ENCODE data around the gene PHC3.

Gene PHC3

GRCh38 chr3:170063691-170064090 lies 117.8 kb downstream of the PHC3 start:
- DNase-seq: no peak
- TF ChIP-seq POLR2A (IDR thresholded peaks at IDR 0.05; ENCODE audit: low read length) (no peak), GATA1 (IDR thresholded peaks at IDR 0.05; ENCODE audit: low read depth, low read length) (no peak)

DNA sequence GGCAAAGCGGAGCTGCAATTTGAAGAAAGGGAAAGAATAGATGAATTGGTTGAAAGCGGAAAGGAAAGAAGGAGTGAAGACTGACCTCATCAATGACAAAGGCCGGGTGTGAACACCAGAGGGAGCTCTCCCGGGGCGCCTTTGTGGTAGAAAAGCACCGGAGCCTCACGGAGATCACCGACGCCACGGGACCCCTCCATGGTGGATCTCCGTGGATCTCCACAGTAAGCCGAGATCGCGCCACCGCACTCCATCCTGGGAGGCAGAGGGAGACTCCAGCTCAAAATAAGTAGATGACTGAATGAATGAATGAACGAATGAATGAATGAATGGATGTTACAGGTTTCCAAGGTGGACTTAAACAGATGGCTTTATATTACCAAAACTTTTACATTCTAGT lies 118.8 kb downstream of the PHC3 start:
- no peak for TF ChIP-seq GATA1 (IDR thresholded peaks at IDR 0.05; ENCODE audit: low read depth, low read length)
- TF ChIP-seq POLR2A (IDR thresholded peaks at IDR 0.05; ENCODE audit: low read length): no peak

DNA sequence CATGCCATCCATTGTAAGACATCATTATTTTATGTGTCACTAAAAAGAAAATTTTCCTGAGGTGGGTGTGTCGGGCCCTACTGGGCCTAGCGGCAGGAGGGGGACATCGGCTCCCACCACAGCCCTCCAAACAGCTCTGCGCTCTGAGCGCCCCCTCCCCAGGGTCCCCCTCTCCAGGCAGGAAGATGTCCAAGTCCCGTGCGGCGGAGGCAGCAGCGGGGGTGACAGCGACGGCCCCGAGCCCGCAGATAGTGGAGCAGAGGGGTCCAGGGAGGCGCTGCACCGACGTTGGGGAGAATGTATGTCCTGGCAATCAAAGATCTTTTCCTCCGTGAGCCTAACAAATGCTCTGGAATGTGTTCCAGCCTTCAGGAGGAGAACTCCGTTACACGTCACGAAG lies 119.5 kb downstream of the PHC3 start:
- DNase-seq: no peak

More for the DNA sequence above, 118.8 kb downstream of the PHC3 start:
- no peak for DNase-seq

DNA sequence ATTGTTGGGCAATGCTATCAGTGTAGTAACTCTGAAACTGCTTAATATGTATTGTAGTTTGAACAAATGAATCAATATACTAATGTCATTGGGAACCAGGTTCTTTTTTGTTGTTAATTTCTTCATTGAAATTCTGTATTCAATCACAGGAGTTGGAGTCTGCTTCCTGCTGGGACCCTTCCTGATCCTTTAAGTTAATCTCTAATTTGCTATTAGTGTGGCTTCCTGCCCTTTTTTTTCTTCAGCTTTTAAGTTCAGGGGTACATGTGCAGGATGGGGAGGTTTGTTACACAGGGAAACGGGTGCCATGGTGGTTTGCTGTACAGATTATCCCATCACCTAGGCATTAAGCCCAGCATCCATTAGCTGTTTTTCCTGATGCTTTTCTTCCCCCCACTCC lies 122.1 kb downstream of the PHC3 start:
- no peak for DNase-seq
- no peak for TF ChIP-seq GATA1 (IDR thresholded peaks at IDR 0.05; ENCODE audit: low read depth, low read length)
- TF ChIP-seq POLR2A (IDR thresholded peaks at IDR 0.05; ENCODE audit: low read length): no peak

More for the DNA sequence above, 119.5 kb downstream of the PHC3 start:
- TF ChIP-seq GATA1 (IDR thresholded peaks at IDR 0.05; ENCODE audit: low read depth, low read length) (no peak), POLR2A (IDR thresholded peaks at IDR 0.05; ENCODE audit: low read length) (no peak)

GRCh38 chr3:170058127-170058526 lies 123.4 kb downstream of the PHC3 start:
- TF ChIP-seq GATA1 (IDR thresholded peaks at IDR 0.05; ENCODE audit: low read depth, low read length): no peak
- TF ChIP-seq POLR2A (IDR thresholded peaks at IDR 0.05; ENCODE audit: low read length): no peak
- DNase-seq: no peak

DNA sequence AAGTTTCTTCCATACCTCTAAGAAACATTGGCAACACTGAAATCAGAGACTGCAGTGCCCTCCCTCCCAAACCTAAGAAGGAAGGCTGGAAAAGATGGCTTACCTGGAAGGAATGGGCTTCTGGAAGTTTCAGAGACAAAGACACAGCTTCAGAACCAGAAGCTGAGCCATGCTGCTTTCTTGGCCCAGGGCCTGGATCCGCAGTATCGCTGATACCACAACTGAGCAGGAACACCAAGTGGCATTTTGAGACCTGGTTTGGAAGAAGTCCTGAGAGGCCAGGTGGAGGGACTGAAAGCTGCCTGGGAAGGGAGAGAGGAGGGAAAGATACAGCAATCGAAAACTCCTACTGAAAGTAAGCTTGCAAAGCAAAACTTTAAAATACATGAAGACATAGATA lies 124.0 kb downstream of the PHC3 start:
- DNase-seq: no peak
- no peak for TF ChIP-seq POLR2A (IDR thresholded peaks at IDR 0.05; ENCODE audit: low read length)
- TF ChIP-seq GATA1 (IDR thresholded peaks at IDR 0.05; ENCODE audit: low read depth, low read length): no peak

DNA sequence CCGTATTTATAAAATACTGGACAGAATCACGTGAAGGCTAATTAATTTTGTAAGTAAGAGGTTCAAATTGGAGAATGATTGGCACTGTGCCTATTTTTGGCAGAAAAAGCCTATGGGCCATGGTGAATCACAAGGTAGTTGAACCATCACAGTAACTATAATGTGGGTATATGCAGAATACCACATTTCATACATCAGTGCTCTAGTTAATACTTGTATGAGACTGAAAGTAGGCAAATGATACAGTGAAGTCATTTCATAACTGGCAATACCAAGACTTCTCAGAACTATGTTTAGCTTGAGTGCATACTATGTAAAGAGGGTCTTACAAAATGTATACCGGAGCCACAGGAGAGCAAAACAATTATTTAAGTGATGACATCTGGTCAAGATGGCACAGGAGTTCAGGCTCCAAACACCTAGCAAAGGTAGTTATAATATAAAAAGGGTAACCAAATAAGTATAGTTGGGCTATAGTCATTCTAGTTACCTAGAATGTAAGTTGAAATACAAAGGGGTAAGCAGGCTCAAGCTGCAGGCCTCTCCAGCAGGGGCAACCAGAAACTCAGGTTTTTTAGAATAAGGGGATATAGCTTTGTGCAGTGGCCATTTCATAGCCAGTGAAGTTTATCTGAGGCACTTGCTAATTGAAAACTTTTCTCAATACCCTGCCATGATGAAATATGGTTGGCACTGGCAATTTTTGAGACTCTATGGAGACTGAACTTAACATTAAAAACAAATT lies 124.7 kb downstream of the PHC3 start:
- no peak for DNase-seq
- TF ChIP-seq POLR2A (IDR thresholded peaks at IDR 0.05; ENCODE audit: low read length): no peak
- TF ChIP-seq GATA1 (IDR thresholded peaks at IDR 0.05; ENCODE audit: low read depth, low read length): no peak

DNA sequence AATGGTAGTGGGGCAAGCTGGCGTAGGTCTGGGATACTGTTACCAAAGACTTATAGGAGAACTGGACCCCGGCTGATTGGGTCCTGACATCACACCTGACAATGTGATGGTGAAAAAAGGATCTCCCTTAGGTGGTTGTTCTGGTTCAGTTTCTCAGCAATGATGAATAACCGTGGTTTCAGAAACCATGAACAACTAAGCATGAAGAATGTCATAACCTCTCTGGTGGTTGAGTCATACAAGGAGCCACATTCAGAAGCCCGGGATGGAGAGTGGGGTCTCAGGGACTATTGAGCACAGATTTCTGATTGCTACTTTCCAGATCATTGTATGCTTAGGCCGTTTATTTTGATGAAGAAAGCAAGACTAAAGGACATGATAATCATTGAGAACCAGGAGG lies 126.3 kb downstream of the PHC3 start:
- TF ChIP-seq GATA1 (IDR thresholded peaks at IDR 0.05; ENCODE audit: low read depth, low read length): no peak
- no peak for TF ChIP-seq POLR2A (IDR thresholded peaks at IDR 0.05; ENCODE audit: low read length)
- no peak for DNase-seq

DNA sequence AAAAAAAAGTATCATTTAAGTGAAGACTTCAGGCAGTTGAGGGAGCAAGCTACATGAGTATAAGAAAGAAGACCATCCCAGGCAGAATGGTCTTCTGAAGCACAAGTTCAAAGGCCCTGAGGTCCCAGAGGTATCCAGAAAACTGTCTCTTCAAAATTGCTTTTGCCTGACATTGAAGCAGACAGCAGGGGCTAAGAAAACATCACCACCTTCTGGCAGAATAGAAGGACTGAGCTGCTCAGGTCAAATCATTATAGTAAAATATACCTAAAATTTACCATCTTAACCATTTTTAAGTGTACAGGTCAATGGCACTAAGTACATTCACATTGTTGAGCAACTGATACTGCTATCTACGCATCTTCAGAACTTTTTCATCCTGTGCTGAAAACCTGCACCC lies 127.3 kb downstream of the PHC3 start:
- DNase-seq: peak; percentile 19 to 26

GRCh38 chr3:170052398-170052797 lies 129.1 kb downstream of the PHC3 start:
- TF ChIP-seq POLR2A (IDR thresholded peaks at IDR 0.05; ENCODE audit: low read length): no peak
- no peak for TF ChIP-seq GATA1 (IDR thresholded peaks at IDR 0.05; ENCODE audit: low read depth, low read length)
- no peak for DNase-seq

More for the DNA sequence above, 127.3 kb downstream of the PHC3 start:
- TF ChIP-seq POLR2A (IDR thresholded peaks at IDR 0.05; ENCODE audit: low read length) (no peak), GATA1 (IDR thresholded peaks at IDR 0.05; ENCODE audit: low read depth, low read length) (no peak)

DNA sequence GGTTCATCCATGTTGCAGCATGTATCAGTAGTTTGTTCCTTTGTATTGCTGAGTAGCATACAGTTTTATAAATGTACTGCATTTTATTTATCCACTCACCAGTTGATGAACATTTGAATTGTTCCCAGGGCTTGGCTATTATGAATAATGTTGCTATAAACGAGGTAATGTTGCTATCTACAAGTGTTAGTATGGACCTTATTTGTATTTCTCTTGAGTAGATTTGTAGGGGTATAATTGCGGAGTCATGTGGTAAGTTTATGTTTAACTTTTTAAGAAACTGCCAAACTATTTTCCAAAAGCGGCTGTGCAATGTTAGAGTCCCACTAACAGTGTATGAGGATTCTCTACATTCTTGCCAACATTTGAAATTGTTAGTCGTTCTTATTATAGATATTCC lies 130.8 kb downstream of the PHC3 start:
- no peak for TF ChIP-seq GATA1 (IDR thresholded peaks at IDR 0.05; ENCODE audit: low read depth, low read length)
- no peak for TF ChIP-seq POLR2A (IDR thresholded peaks at IDR 0.05; ENCODE audit: low read length)
- DNase-seq: no peak

DNA sequence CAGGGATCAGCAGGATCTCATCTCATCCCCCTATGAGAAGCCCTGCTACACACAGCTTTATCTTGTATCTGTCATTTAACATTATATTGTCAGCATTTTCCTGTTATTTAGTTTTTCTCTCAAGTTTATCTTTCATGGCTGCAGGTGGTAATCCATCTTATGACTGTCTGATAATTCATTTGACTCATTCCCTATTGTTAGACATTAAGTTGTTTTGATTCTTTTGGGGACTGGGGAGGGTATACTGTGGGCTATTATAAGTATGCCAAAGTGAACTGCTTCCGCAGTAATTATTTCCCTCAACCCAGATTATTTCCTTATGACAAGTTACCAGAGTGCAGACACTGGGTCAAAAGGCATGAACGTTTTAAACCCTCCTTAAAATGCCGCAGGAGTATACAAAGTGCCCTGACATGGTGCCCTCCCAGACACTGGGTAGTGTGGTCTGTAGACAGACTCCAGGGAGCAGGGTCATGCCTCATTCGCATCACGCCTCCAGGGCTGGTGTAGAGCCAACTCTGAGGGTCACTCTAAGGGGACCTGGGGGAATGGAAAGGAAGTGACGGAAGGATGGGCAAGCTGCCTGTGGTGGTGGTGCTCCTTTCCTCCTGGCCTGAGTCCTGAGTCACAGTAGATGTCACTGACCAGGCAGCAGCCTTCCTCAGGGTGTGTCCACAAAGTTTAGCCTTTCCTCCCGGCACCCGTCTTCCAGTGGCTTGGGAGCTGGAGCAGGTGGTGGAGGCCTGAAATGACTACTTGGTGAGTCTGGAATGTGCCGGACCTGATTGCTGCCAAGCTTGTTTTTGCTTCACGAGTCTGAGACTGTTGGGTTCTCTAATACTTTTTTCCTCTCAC lies 132.2 kb downstream of the PHC3 start:
- no peak for DNase-seq
- TF ChIP-seq GATA1 (IDR thresholded peaks at IDR 0.05; ENCODE audit: low read depth, low read length) (no peak), POLR2A (IDR thresholded peaks at IDR 0.05; ENCODE audit: low read length) (no peak)

GRCh38 chr3:170047133-170047404 lies 134.5 kb downstream of the PHC3 start:
- no peak for TF ChIP-seq GATA1 (IDR thresholded peaks at IDR 0.05; ENCODE audit: low read depth, low read length)
- no peak for TF ChIP-seq POLR2A (IDR thresholded peaks at IDR 0.05; ENCODE audit: low read length)
- no peak for DNase-seq

DNA sequence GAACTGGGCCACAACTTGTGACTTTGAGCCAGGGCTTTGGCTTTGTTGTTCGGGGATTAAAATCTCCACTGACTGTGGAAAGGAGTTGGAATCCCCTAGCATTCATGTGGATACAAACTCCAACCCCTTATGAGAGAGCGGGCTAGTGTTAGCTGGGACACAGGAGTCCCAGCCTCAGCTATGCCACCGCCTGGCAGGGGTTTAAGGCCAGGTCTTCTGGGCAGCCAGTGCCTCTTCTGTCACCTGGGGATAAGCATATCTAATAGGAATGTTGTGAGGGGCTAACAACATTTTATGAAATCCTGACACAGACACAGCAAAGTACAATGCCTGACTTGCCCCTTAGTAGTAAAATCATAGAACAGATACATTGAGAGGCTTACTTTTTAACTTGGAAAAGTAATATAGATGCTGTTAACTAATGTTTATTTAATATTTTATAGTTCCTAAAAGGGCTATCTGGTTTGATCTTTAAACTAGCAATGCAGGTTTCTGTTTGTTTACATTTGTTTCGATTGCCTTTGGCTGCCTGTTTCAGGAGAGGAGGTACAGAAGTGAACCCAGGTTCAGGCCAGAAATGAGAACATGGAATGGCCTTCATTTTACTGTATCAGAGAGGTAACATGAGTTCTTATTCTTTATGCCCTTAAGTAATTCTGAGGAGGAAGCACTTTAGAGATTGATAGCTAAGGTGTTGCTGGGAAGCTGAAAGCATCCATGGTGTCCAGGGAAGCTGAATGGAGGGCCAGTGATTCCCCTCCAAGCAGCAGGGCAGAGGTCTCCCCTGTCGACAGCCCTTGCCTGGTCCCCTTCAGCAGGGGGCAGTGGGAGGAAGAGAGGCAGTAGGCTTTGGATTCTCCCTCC lies 135.0 kb downstream of the PHC3 start:
- no peak for DNase-seq
- TF ChIP-seq GATA1 (IDR thresholded peaks at IDR 0.05; ENCODE audit: low read depth, low read length) (no peak), POLR2A (IDR thresholded peaks at IDR 0.05; ENCODE audit: low read length) (no peak)

All from erythroblast (primary cell).